Measurements from ENCODE around the gene TMEM80.
"Not testable (repeated sequence)": the region's sequence is repeated elsewhere in the genome, so short reads cannot be mapped to it uniquely, and the experiment has no call there.

The TMEM80 gene

GRCh38 chr11:680476-680875 lies 15.1 kb upstream of the TMEM80 start:
- DNase-seq = no peak

DNA sequence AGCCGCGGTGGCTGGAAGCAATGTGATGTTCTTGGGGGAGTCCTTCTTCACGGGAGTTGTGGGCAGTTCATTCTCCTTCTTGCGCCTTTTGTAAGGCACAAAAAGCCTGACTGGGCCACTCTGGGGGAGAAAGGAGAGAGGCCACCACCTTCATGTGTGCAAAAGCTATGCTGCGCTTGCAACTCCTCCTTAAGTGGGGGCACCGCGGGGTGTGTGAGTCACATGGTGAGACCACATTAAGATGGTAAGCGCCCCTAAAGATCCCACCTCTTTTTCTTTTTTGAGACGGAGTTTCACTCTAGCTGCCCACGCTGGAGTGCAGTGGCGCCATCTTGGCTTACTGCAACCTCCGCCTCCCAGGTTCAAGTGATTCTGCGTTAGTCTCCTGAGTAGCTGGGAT lies 14.6 kb upstream of the TMEM80 start:
- no peak for DNase-seq

GRCh38 chr11:686451-687243 lies 9.0 kb upstream of the TMEM80 start:
- DNase-seq = no peak

DNA sequence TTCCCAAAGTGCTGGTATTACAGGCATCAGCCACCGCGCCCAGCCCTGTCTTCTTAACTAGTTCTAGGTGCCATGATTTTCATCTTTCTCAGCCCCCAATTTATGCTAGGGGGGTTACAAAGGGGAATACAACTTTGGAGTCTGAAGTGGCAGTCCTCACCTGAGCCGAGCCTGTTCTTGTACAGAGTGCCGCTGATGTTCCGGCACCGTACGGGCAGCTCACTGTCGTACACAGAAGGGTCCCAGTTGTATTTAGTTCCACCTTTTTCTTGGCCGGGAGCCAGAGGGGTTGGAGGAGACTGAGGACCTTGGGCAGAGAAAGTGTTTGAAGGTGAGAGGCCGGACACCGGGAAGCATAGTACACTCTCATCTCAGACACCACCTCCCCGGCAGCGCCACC lies 7.9 kb upstream of the TMEM80 start:
- DNase-seq = no peak

DNA sequence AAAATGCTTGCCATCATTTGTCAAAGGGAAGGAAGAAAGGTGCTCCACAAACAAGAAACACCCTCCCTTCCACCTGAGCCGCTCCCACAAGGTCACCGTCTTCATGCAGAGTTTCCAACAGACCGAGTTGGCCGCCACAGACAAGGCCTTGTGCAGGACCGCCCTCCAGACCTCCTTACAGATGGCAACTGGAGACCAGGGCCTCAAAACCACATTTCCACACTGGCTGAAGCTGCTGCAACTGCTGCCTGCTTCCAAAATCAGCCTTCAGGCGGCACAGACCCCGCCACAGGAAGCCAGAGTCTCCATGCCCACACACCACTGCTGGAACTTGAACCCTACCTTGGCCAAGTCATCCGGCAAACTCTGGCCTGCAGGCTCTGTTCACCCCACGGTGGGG lies 6.9 kb upstream of the TMEM80 start:
- no peak for DNase-seq

DNA sequence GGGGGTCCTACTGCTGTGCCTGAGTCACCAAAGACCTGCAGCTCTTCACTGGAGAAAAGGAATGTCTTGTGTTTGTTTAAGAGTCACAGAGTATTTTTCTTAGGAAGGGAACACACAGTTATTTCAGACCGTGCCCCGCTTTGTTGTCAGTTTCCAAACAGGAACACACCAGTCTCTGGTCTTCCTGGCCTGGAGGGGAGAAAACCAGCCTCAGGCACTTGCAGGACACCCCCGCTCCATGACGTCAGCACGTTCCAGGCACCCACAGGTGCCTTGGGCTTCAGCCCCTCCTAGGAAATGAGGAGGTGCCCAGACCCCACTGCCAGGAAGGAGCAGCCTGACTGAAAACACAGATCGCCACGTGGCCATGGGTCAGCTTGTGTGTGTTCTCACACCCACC lies 6.0 kb upstream of the TMEM80 start:
- no peak for DNase-seq

DNA sequence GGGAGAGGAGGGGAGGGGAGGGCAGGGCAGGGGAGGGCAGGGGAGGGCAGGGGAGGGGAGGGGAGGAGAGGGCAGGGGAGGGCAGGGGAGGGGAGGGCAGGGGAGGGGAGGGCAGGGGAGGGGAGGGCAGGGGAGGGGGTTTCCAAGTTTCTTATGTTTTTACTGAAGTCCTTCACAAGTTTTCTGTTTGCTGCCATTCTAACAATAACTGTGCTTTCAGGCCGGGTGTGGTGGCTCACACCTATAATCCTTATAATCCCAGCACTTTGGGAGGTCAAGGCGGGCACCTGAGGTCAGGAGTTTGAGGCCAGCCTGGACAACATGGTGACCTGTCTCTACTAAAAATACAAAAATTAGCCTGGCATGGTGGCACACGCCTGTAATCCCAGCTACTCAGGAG lies 5.4 kb upstream of the TMEM80 start:
- DNase-seq = not testable (repeated sequence)

- no peak for DNase-seq
Observed at GRCh38 chr11:690738-691633, 4.6 kb upstream of the TMEM80 start.

DNA sequence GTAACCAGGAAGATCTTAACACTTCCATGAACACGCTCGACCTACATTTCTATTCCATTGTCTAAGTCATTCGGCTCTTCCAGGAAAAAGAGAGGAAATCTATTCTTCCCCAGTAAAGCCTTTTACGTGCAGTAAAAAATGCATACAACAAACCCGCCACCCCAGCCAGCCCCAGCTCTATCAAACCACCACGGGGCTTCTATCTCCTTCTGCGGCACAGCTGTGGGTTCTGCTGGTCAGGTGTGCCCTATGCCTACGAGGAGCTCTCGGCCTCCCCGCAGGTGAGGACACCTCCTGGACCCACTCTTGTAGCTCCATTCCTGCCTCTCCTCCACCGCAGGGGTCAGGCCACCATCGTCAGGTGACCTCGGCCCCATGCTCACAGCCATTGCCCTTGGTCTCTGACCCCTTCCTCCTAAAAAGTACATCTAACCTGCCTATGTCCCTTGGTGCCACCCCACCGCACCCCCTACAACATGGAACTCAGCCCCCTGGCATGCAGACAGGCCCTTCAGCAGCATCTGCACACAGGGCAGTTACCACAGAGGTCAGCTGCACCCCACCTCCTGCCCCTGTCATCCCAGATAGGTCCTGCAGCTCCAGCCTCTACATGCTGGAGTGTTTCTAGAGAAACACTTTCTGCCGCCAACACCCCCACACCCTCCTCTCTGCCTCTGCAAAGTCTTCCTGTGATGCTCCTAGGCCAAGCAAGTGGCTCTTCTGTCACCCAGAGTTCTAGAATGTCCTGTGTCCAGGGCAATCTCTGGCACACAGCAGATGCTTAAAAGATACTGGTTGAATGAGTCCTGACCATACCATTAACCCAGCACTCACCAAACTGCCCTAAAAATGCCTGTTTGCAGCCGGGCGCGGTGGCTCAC lies 3.7 kb upstream of the TMEM80 start:
- DNase-seq = no peak

GRCh38 chr11:692824-693414 lies 2.7 kb upstream of the TMEM80 start:
- DNase-seq = no peak

DNA sequence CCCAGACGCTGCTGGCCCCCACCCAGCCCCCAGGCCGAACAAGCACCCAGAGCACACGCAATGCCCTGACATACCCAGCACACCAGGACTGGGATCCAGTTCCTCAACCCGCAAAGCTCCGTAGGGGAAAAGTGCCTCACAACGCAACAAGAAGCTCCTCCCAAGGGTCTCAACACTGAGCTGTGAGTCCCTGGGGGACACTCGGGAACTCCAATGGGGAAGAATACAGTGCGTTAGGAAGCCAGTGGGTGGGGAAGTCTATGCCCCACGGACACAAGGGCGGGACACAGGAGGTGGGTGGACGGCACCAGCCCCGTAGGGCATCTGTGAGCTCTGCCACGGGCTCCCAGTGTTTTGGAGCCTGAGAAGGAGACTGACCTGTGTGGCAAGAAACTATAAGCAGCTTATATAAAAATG lies 2.2 kb upstream of the TMEM80 start:
- DNase-seq = no peak

- DNase-seq = no peak
Observed at GRCh38 chr11:693887-694562, 1.6 kb upstream of the TMEM80 start.

- peak; percentile 98 for DNase-seq
Observed at GRCh38 chr11:694563-695287, 891 bp upstream of the TMEM80 start, which contains the start of gene DEAF1. DEAF1 (minus strand) TSS chr11:695222; CDS start chr11:695047, 175 bp downstream.

- DNase-seq = no peak
Observed at GRCh38 chr11:695288-695537, 403 bp upstream of the TMEM80 start.

GRCh38 chr11:696955-697491 lies 1.4 kb downstream of the TMEM80 start:
- no peak for DNase-seq

DNA sequence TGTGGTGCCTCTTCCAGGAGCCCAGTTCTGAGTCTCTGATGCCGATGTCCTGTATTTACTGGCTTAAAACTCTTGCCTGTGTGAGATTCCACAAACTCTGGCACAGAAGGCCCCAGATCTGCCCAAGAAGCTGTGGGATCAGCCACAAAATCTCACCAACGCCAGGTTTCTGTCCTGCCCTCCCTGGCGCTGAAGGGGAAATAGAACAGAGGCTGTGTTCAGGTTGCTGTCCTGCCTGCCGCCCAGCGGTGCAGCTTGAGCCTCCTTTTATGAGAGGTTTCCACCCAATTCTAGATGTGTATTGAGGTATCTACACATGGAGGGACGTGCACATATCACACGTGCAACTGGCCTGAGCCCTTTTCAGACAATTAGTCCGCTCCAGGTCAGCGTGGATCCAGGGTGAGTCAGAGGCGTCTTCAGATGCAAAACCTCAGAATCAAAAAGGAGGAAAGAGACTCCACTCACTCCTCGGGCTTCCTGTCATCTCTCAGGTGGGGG lies 2.2 kb downstream of the TMEM80 start:
- DNase-seq = no peak

DNA sequence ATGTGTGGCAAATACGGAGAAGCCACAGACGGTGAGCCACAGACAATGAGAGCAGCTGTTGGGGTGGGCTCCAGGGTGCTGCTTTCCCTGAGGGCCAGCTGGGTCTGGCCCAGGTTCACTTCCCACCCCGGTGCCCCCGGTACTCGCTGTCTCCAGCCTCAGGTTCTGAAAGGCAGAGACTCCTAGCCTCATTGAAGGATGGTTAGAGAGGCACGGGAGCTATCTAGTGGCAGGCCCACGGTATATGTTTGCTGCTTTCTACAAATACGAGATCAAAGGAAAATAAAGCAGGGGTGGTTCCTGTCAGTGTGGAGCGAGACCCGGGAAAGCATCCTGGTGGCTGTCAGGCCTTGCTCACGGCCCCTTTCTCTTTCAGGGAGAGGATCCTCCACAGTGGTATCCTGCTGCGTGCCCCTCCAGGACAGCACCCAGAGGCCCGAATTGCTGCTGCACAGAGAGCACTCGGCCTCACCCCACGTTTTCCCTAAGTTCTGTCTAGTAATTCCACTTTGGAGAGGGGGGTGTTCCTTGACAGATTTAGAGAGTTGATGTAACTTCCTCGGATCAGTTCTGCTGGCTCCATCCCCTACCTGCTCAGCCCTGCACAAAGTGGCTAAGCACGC lies 3.0 kb downstream of the TMEM80 start:
- DNase-seq = no peak

DNA sequence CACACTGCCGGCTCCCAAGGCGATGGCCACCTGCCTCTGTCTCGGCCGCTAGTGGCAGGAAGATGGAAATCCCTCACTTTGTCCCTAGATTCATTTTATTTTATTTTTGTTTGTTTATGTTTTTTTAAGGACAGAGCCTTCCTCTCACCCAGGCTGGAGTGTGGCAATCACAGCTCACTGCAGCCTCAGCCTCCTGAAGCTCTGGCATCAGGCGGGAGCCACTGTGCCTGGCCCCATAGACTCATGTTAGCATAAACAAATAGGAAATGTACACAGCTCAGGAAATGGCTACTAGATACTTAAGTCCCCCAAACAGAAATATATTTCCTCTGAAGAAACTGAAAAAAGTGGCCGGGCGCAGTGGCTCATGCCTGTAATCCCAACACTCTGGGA lies 3.5 kb downstream of the TMEM80 start:
- DNase-seq = no peak

DNA sequence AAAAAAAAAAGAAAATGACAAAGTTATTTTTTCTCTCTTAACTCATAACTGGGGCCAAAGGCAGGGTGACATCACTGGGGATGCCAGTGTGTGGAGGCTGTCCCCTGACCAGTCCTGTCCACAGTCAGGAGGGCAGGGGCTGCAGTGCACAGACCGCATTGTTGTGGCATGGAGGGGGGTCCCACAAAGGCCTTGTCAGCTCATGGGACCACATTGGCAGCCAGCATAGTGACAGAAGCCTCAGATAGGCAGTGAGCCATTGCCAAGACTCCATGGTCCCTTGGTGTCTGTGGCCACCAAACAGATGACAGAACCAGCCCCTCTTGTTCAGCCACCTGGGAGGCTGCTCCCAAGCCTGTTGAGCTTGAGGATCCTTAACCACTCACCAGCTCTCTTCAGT lies 4.1 kb downstream of the TMEM80 start:
- no peak for DNase-seq

- no peak for DNase-seq
Observed at GRCh38 chr11:701741-702461, 6.3 kb downstream of the TMEM80 start.
